K562 (cell line): ENCODE measurements around the gene BCL7C. TPM values are rescaled to one million over a fixed set of nuclear protein-coding genes. Genes with fewer than 3 reads are reported as not detected.

Experiments used
- BACH1 ChIP-seq: fragments of 200-800 bp; sonication (Bioruptor generic); IDR thresholded peaks from 2 replicates; pipeline ENCODE4 v1.6.1; 2016; ENCODE audit warnings: missing genetic modification characterization, missing compliant biosample characterization
- FOXK2 ChIP-seq, 2 experiments: fragments of 450-650 bp; IDR thresholded peaks in 1 of 2; conservative IDR thresholded peaks in 1 of 2; 2 replicates each; pipeline ENCODE4 v1.6.1; 2016; ENCODE audit warnings: low read depth in 2 of 2, mild to moderate bottlenecking in 1 of 2
- MEF2D ChIP-seq: conservative IDR thresholded peaks from 2 replicates; pipeline ENCODE4 v1.6.1; 2016; ENCODE audit warnings: low read depth, missing genetic modification characterization, missing compliant biosample characterization
- MTA3 ChIP-seq: fragments of 450-650 bp; formaldehyde crosslinking; IDR thresholded peaks from 2 replicates; pipeline ENCODE4 v1.6.1; 2017; ENCODE audit warnings: mild to moderate bottlenecking, borderline replicate concordance
- PCBP1 ChIP-seq: fragments of 200-400 bp; formaldehyde crosslinking; IDR thresholded peaks from 2 replicates; pipeline ENCODE4 v1.6.1; 2018; ENCODE audit warnings: mild to moderate bottlenecking, low read depth, low read length; ENCODE audit not compliant: poor library complexity, severe bottlenecking
- TCF7 ChIP-seq: sonication (generic); IDR thresholded peaks from 2 replicates; pipeline ENCODE4 v1.6.1; 2016; ENCODE audit warnings: antibody characterized with exemption, borderline replicate concordance
- ZBTB8A ChIP-seq: fragments of 450-650 bp; IDR thresholded peaks from 2 replicates; pipeline ENCODE4 v1.6.1; 2018; ENCODE audit warnings: mild to moderate bottlenecking, moderate library complexity; ENCODE audit not compliant: partially characterized antibody
- polyA plus RNA-seq, 8 experiments: library from polyadenylated mRNA; depleted of rRNA in 4 of 8; stranded (reverse) in 5 of 8; unstranded in 3 of 8; fragments of >200 nt; fragmentation: Nextera tagmentation in 2 of 8; fragmentation: Illumina TruSeq in 1 of 8; extraction: Ambion mirVana in 2 of 8; extraction: Trizol in 1 of 8; gene quantifications; 2 replicates each; pipeline versions ENCODE4 v1.2.1 to v1.2.3, GENCODE V29; 2011 to 2014; ENCODE audit warnings: inconsistent platforms in 1 of 8, missing spikeins in 1 of 8
- total RNA-seq, 7 experiments: library from RNA; depleted of rRNA in 6 of 7; stranded (reverse); fragments of >200 nt in 6 of 7; fragmentation: Illumina TruSeq in 2 of 7; extraction: Trizol in 2 of 7; gene quantifications; 2 replicates each; pipeline versions ENCODE4 v1.2.1 to v1.2.3, GENCODE V29; 2011 to 2021; ENCODE audit warnings: low replicate concordance in 1 of 7
- TF ChIP-seq, protein P1 (sequence below), 2 experiments: fragments of 450-650 bp; IDR thresholded peaks; 2 replicates each; pipeline ENCODE4 v1.6.1; 2018; ENCODE audit warnings: mild to moderate bottlenecking in 2 of 2, low read depth in 1 of 2; ENCODE audit not compliant: partially characterized antibody in 2 of 2
- TF ChIP-seq, protein P2 (sequence below): fragments of 450-650 bp; IDR thresholded peaks from 2 replicates; pipeline ENCODE4 v1.7.0; 2016; ENCODE audit warnings: borderline replicate concordance
- TF ChIP-seq, protein P3 (sequence below), 2 experiments: fragments of 200-800 bp in 1 of 2; sonication (Bioruptor generic) in 1 of 2; sonication (generic) in 1 of 2; formaldehyde crosslinking in 1 of 2; IDR thresholded peaks in 1 of 2; conservative IDR thresholded peaks in 1 of 2; 2 replicates each; pipeline versions ENCODE4 v1.5.0 to v1.6.1; 2016 to 2020; ENCODE audit warnings: missing compliant biosample characterization in 1 of 2, missing genetic modification characterization in 1 of 2, missing genetic modification reagents in 1 of 2
- TF ChIP-seq, protein P4 (sequence below): sonication (generic); formaldehyde crosslinking; IDR thresholded peaks from 2 replicates; pipeline ENCODE4 v1.8.0; 2022; ENCODE audit warnings: mild to moderate bottlenecking, missing genetic modification reagents
- TF ChIP-seq, protein P5 (sequence below): sonication (generic); formaldehyde crosslinking; IDR thresholded peaks from 2 replicates; pipeline ENCODE4 v1.8.1; 2023; ENCODE audit warnings: mild to moderate bottlenecking, missing genetic modification reagents

Gene BCL7C
- total and polyA plus RNA-seq, 9 of the 15 experiments (the other 6 are each of a cell fraction or from before 2014, with no cell fraction given): 1.7 to 85.8 (median 19.6) TPM

DNA sequence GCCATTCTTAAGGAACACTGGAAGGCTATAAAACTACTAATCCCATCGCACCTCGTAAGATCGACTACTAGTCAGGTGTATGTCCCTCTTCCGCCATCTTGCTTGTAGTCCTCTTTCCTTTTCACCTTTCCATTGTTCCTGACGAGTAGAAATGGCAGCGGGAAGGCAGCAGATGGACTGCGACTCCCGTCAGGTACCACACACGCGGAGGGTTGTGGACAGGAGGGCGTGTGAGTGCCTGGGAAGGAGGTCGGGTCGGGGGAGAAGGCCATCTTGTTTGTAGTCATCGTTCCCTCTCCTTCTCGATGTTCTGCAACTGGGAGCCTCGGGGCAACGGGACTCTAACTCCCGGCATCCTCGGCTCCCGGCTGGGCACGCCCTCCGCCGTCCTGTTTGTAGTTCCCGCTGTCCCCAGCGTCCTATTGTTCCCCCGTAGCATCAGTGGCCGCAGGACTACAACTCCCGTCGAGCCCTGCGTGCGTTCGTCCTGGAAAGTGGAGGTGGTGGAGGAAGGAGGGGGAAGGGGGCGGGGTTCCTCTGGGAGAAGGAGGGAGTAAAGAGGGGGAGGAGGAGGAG is 29.2 kb upstream of the BCL7C start (continued):
- TF ChIP-seq, protein P1, sequence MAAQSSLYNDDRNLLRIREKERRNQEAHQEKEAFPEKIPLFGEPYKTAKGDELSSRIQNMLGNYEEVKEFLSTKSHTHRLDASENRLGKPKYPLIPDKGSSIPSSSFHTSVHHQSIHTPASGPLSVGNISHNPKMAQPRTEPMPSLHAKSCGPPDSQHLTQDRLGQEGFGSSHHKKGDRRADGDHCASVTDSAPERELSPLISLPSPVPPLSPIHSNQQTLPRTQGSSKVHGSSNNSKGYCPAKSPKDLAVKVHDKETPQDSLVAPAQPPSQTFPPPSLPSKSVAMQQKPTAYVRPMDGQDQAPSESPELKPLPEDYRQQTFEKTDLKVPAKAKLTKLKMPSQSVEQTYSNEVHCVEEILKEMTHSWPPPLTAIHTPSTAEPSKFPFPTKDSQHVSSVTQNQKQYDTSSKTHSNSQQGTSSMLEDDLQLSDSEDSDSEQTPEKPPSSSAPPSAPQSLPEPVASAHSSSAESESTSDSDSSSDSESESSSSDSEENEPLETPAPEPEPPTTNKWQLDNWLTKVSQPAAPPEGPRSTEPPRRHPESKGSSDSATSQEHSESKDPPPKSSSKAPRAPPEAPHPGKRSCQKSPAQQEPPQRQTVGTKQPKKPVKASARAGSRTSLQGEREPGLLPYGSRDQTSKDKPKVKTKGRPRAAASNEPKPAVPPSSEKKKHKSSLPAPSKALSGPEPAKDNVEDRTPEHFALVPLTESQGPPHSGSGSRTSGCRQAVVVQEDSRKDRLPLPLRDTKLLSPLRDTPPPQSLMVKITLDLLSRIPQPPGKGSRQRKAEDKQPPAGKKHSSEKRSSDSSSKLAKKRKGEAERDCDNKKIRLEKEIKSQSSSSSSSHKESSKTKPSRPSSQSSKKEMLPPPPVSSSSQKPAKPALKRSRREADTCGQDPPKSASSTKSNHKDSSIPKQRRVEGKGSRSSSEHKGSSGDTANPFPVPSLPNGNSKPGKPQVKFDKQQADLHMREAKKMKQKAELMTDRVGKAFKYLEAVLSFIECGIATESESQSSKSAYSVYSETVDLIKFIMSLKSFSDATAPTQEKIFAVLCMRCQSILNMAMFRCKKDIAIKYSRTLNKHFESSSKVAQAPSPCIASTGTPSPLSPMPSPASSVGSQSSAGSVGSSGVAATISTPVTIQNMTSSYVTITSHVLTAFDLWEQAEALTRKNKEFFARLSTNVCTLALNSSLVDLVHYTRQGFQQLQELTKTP (IDR thresholded peaks at IDR 0.05; ENCODE audit: low read depth in 1 of 2, partially characterized antibody in 2 of 2): peak; percentile 41 to 99
- TF ChIP-seq, protein P2, sequence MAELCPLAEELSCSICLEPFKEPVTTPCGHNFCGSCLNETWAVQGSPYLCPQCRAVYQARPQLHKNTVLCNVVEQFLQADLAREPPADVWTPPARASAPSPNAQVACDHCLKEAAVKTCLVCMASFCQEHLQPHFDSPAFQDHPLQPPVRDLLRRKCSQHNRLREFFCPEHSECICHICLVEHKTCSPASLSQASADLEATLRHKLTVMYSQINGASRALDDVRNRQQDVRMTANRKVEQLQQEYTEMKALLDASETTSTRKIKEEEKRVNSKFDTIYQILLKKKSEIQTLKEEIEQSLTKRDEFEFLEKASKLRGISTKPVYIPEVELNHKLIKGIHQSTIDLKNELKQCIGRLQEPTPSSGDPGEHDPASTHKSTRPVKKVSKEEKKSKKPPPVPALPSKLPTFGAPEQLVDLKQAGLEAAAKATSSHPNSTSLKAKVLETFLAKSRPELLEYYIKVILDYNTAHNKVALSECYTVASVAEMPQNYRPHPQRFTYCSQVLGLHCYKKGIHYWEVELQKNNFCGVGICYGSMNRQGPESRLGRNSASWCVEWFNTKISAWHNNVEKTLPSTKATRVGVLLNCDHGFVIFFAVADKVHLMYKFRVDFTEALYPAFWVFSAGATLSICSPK: no peak
- TF ChIP-seq MEF2D (tag) (peak; percentile 65; the same call in 1 of the 2 replicates), MTA3 (peak; percentile 49; the same call in 1 of the 2 replicates), ZBTB8A (peak; percentile 82), BACH1 (tag) (peak; percentile 29; the same call in 1 of the 2 replicates), TCF7 (peak; percentile 11; the same call in 1 of the 2 replicates), PCBP1 (no peak), FOXK2 (conservative IDR thresholded peaks at IDR 0.05 in 1 of 2, IDR thresholded peaks at IDR 0.05 in 1 of 2; ENCODE audit: low read depth in 2 of 2) (peak; percentile 65 to 76; a peak in 3 of 4 replicates)
- TF ChIP-seq, protein P3, sequence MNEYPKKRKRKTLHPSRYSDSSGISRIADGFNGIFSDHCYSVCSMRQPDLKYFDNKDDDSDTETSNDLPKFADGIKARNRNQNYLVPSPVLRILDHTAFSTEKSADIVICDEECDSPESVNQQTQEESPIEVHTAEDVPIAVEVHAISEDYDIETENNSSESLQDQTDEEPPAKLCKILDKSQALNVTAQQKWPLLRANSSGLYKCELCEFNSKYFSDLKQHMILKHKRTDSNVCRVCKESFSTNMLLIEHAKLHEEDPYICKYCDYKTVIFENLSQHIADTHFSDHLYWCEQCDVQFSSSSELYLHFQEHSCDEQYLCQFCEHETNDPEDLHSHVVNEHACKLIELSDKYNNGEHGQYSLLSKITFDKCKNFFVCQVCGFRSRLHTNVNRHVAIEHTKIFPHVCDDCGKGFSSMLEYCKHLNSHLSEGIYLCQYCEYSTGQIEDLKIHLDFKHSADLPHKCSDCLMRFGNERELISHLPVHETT (CRISPR knock-in tag; conservative IDR thresholded peaks at IDR 0.05 in 1 of 2, IDR thresholded peaks at IDR 0.05 in 1 of 2): peak in 1 of 2 experiments; percentile 82; a peak in 2 of 4 replicates
- TF ChIP-seq, protein P4, sequence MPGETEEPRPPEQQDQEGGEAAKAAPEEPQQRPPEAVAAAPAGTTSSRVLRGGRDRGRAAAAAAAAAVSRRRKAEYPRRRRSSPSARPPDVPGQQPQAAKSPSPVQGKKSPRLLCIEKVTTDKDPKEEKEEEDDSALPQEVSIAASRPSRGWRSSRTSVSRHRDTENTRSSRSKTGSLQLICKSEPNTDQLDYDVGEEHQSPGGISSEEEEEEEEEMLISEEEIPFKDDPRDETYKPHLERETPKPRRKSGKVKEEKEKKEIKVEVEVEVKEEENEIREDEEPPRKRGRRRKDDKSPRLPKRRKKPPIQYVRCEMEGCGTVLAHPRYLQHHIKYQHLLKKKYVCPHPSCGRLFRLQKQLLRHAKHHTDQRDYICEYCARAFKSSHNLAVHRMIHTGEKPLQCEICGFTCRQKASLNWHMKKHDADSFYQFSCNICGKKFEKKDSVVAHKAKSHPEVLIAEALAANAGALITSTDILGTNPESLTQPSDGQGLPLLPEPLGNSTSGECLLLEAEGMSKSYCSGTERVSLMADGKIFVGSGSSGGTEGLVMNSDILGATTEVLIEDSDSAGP: peak; percentile 80; the same call in 1 of the 2 replicates
- TF ChIP-seq, protein P5, sequence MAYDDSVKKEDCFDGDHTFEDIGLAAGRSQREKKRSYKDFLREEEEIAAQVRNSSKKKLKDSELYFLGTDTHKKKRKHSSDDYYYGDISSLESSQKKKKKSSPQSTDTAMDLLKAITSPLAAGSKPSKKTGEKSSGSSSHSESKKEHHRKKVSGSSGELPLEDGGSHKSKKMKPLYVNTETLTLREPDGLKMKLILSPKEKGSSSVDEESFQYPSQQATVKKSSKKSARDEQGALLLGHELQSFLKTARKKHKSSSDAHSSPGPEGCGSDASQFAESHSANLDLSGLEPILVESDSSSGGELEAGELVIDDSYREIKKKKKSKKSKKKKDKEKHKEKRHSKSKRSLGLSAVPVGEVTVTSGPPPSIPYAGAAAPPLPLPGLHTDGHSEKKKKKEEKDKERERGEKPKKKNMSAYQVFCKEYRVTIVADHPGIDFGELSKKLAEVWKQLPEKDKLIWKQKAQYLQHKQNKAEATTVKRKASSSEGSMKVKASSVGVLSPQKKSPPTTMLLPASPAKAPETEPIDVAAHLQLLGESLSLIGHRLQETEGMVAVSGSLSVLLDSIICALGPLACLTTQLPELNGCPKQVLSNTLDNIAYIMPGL (CRISPR knock-in tag): no peak
